Activated CD4-positive, CD25-positive, alpha-beta regulatory T cell (primary cell): ENCODE data around the gene SLC18A3.

Source experiments
- DNase-seq, 4 experiments: peaks; one replicate each; lab custom pipeline; 2025; lab: John Stamatoyannopoulos, UW

Gene SLC18A3

GRCh38 chr10:49611816-49612512 lies 1.9 kb downstream of the SLC18A3 start:
- no peak for DNase-seq

- DNase-seq = no peak
Observed at GRCh38 chr10:49612513-49613164, 2.5 kb downstream of the SLC18A3 start.

DNA sequence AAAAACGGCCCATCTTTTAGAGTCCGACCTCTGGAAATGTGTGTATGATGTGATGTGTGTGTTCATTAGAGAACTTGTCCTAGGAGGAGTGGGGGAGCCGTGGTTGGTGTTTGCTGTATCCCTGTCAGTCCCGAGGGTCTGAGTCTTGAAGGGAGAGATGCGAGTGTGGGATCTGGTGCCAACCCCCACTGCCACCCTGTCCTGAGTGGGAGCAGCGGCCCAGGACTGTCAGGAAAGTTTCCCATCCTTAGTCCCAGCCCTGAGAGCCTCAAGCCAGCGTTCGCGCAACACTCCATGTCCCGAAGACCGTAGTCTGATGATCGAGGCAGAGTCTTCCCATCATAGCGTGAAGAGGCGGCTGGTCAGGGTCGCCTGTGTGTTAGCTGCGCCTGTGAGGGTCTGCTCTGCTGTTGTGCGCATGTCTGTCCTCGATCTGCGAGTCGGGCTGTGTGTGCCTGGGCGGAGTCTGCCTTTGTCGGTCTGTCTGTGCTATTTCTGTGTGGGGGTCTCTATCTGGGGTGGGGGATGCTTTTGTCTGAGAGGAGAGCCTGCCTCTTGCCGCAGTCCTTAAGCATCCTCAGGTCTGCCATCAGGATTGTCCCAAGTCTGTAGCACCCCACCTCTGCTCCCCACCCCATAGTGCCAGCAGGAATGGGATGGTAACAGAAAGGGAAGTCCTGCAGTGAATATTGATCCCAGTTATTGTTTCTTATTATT lies 3.2 kb downstream of the SLC18A3 start:
- no peak for DNase-seq

DNA sequence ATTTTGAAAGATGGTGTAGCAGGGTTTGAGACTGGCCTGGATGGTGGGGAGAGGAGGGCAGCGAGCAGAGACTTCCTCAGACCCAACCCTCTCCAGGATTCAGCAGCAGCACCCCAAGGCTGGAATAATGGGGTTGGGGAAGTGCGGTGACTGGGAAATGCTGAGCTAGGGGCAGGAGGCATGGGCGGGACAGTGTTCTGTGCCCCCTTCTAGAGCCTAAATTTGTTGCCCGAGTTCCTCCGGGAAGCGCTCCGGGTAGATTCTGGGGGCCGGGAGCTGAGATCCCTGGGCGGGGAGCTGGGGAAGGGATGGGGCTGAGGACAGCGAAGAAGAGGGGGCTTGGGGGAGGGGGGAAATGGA lies 3.8 kb downstream of the SLC18A3 start, which contains the start of gene CHAT:
Gene CHAT, plus strand, starts transcription at position 156 of the 360 bp plus-strand sequence. Its CDS starts 153 bp downstream, at position 309.
- no peak for DNase-seq

GRCh38 chr10:49614242-49615198 lies 4.4 kb downstream of the SLC18A3 start:
- no peak for DNase-seq

- DNase-seq = no peak
Observed at GRCh38 chr10:49615213-49615612, 5.1 kb downstream of the SLC18A3 start.

DNA sequence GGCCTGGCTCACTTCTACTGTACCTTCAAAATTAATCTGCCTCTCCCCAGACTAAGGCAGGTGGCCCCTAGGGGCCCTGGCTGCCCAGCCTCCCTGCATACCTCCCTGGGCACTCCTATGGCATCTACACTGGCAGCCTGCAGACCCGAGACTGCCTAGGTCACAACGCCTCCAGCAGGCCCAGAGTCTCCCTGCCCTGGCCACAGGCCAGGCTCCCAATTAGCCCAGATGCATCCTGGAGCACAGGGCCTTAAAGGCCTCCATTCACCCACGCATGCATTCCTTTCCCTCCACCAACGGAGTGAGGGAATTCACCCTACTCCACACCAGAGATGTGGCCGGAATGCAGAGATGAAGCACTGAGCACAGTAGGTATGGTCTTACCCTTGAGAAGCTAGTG lies 5.6 kb downstream of the SLC18A3 start:
- no peak for DNase-seq

DNA sequence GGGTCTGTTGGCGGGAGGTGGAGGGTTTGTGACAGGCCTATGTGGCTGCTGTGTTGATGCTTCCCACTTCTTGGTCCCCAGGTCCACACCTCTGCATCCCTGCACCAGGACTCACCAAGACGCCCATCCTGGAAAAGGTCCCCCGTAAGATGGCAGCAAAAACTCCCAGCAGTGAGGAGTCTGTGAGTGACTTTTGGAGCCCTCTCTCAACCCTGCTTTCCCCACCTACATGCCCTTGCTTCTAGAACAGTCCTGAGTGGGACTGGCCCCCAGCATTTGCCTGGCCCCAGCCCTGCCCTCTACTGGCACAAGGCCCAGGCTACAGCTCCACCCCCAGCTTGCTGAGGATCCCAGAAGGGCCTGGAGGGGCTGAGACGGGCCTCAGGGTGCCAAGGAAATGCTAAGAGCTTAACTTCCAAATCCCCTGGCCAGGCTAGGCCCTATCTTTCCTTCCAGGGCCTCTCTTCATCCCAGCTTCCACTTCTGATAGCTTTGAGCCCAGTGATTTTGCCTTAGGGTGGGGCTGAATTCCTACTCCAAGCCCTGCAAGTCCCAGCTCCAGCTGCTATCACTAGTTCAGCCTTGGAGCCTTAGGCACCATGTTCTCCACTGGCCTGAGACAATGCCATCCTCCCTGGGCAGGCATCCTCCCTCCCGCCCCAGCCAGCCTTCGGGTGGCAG lies 6.5 kb downstream of the SLC18A3 start:
- DNase-seq = no peak

GRCh38 chr10:49617121-49618020 lies 7.3 kb downstream of the SLC18A3 start:
- no peak for DNase-seq

GRCh38 chr10:49618821-49619220 lies 8.7 kb downstream of the SLC18A3 start:
- DNase-seq = no peak

- no peak for DNase-seq
Observed at GRCh38 chr10:49619613-49620012, 9.5 kb downstream of the SLC18A3 start.

DNA sequence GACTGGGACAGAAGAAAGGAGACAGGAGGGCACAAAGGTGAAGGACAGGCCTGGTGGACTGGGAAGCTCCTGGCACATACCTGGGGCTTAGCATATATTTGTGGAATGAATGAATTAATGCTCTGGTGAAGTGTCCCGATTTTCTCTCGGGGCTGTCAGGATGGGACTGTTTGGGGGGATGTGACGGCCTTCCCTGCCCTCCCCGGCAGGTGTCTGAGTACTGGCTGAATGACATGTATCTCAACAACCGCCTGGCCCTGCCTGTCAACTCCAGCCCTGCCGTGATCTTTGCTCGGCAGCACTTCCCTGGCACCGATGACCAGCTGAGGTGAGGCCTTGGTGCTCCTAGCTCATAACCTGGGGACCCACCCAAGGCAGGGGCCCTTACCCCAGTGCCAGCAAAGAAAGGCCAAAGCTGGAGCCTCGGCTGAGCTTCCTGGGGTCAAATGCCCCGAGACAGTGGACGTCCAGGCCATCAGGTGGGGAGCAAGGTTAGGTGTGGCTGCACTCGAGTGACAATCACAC lies 10.2 kb downstream of the SLC18A3 start:
- DNase-seq = no peak

- DNase-seq = no peak
Observed at GRCh38 chr10:49620841-49621378, 10.8 kb downstream of the SLC18A3 start.

DNA sequence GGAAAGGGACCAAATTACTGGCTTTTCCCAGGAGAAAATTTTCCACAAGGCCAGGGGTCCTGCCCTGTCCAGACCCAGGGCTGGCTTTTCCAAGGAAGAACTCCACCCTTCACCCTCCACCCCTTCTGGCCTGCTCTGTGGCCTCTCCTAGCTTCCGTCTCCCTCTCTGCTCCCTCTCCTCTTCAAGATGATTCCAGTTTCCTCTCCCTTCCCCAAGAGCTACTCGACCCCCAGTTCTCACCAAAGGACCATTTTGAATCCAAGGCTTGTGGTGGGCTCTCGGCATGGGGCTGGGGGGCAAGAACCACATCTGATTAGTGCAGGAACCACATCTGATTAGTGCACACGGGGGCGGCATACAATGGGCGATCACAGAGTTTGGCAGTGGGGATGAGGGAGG lies 11.5 kb downstream of the SLC18A3 start:
- no peak for DNase-seq

- DNase-seq = no peak
Observed at GRCh38 chr10:49622426-49623425, 12.6 kb downstream of the SLC18A3 start.

GRCh38 chr10:49624629-49625028 lies 14.5 kb downstream of the SLC18A3 start:
- no peak for DNase-seq

DNA sequence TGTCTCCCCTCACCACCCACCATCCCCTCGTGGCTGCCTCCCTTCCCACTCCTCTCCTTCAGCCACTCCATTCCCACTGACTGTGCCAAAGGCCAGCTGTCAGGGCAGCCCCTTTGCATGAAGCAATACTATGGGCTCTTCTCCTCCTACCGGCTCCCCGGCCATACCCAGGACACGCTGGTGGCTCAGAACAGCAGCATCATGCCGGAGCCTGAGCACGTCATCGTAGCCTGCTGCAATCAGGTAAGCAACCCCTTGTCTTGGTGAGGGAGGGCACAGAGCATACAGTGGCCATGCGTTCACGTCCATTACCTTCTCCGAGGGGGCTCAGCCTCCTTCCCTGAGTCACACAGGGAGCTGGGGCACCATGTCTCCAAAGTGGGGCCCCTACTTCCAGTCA lies 15.3 kb downstream of the SLC18A3 start:
- no peak for DNase-seq

GRCh38 chr10:49627038-49627437 lies 16.9 kb downstream of the SLC18A3 start:
- no peak for DNase-seq
